Osteocyte (in vitro differentiated cells): ENCODE measurements around the gene USP20. TPM values are rescaled to one million over a fixed set of nuclear protein-coding genes. Genes with fewer than 3 reads are reported as not detected.

Experiments
- DNase-seq: peaks from one replicate; pipeline ENCODE4 v3.0.0; 2021; ENCODE audit warnings: mixed read lengths; ENCODE audit not compliant: unreplicated experiment; ENCODE audit errors: extremely low spot score
- H3K27ac Mint-ChIP-seq: one replicate; pipeline ENCODE4 v1.8.0; 2021; ENCODE audit warnings: mild to moderate bottlenecking, mixed read lengths; ENCODE audit not compliant: unreplicated experiment
- H3K27me3 Mint-ChIP-seq: one replicate; pipeline ENCODE4 v1.8.0; 2021; ENCODE audit warnings: mixed read lengths; ENCODE audit not compliant: unreplicated experiment
- H3K36me3 Mint-ChIP-seq: one replicate; pipeline ENCODE4 v1.8.0; 2021; ENCODE audit warnings: mixed read lengths; ENCODE audit not compliant: unreplicated experiment
- H3K4me1 Mint-ChIP-seq: one replicate; pipeline ENCODE4 v1.8.0; 2021; ENCODE audit warnings: mixed read lengths; ENCODE audit not compliant: unreplicated experiment
- H3K4me3 Mint-ChIP-seq: one replicate; pipeline ENCODE4 v1.8.0; 2021; ENCODE audit warnings: mild to moderate bottlenecking, moderate library complexity, mixed read lengths; ENCODE audit not compliant: unreplicated experiment
- H3K9me3 Mint-ChIP-seq: one replicate; pipeline ENCODE4 v1.8.0; 2021; ENCODE audit warnings: mixed read lengths; ENCODE audit not compliant: unreplicated experiment
- total RNA-seq: library from RNA; stranded (reverse); gene quantifications from 2 replicates; pipeline ENCODE4 v1.2.1, GENCODE V29; 2021
- TF ChIP-seq, protein P1 (sequence below): fragments of 200-600 bp; sonication (generic); IDR thresholded peaks from 2 replicates; pipeline ENCODE4 v1.5.0; 2021; ENCODE audit warnings: antibody characterized with exemption, mild to moderate bottlenecking, moderate library complexity

USP20 gene
- total RNA-seq, 1 donor from 2014 or later: 32.6 TPM

DNA sequence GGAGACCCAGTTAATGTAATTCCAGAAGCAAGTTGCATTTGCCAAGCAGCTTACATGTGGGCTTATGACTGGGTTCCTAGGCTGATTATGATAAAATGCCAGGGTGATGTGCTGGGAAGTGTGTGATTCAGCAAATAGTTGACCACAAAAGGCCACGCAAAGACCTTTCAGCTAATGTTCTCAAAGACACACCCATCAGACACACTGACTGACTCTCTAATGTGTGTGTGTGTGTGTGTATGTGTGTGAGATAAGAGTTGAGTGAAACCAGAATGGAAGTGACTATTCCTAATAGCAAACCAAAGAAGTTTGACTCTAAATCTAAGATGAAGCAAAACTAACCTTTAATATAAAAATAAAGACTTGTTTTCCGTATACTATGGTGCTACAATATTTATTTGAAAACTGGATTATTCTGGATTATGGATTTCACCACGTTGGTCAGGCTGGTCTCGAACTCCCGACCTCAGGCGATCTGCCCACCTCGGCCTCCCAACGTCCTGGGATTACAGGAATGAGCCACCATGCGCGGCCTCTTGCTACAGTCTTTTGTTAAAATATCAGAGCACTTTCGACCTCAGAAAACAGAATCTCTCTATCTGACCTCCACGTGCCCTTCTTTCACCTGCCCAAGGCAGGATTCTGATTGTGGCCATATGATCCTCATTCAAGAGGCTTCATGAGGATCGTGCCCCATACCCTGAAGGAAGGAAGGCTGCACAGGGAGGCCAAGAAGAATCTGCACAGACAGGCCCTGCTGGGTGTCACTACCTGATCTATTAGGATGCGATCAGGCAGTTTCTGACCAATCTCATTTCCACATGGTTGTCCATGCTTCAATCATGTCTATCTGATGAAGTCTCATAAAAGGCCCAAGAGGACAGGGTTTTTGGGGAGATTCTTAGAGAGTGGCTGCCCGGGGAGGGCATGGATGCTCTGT lies 75.6 kb downstream of the USP20 start:
- no peaks in the 10 kb centered on the region for H3K27me3 Mint-ChIP-seq
- peaks cover 20% of the 10 kb centered on the region for H3K4me1 Mint-ChIP-seq
- peaks cover 18% of the 10 kb centered on the region for H3K36me3 Mint-ChIP-seq
- no peak for DNase-seq
- no peak overlapping the region for H3K4me3 Mint-ChIP-seq
- H3K27ac Mint-ChIP-seq: peak overlapping the region; percentile 58
- H3K9me3 Mint-ChIP-seq: no peaks in the 10 kb centered on the region
- TF ChIP-seq, protein P1, sequence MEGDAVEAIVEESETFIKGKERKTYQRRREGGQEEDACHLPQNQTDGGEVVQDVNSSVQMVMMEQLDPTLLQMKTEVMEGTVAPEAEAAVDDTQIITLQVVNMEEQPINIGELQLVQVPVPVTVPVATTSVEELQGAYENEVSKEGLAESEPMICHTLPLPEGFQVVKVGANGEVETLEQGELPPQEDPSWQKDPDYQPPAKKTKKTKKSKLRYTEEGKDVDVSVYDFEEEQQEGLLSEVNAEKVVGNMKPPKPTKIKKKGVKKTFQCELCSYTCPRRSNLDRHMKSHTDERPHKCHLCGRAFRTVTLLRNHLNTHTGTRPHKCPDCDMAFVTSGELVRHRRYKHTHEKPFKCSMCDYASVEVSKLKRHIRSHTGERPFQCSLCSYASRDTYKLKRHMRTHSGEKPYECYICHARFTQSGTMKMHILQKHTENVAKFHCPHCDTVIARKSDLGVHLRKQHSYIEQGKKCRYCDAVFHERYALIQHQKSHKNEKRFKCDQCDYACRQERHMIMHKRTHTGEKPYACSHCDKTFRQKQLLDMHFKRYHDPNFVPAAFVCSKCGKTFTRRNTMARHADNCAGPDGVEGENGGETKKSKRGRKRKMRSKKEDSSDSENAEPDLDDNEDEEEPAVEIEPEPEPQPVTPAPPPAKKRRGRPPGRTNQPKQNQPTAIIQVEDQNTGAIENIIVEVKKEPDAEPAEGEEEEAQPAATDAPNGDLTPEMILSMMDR: no peak

DNA sequence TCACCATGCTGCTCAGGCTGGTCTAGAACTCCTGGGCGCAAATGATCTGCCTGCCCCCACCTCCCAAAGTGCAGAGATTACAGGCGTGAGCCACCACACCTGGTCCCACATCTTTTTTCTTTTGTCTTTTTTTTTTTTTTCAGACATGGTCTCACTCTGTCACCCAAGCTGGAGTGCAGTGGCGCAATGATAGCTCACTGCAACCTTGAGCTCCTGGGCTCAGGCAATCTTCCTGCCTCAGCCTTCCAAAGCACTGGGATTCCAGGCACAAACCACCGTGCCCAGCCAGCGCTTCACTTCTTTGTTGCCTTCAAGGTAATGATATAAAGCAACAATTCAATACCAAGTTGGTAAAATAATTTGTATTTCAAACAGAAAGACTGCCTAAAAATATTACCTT lies 78.8 kb downstream of the USP20 start:
- Mint-ChIP-seq H3K27ac (no peak overlapping the region), H3K4me1 (peaks cover 17% of the 10 kb centered on the region), H3K27me3 (no peaks in the 10 kb centered on the region), H3K4me3 (no peak overlapping the region), H3K36me3 (peaks cover 18% of the 10 kb centered on the region), H3K9me3 (no peaks in the 10 kb centered on the region)
- no peak for DNase-seq
- TF ChIP-seq, protein P1: no peak

DNA sequence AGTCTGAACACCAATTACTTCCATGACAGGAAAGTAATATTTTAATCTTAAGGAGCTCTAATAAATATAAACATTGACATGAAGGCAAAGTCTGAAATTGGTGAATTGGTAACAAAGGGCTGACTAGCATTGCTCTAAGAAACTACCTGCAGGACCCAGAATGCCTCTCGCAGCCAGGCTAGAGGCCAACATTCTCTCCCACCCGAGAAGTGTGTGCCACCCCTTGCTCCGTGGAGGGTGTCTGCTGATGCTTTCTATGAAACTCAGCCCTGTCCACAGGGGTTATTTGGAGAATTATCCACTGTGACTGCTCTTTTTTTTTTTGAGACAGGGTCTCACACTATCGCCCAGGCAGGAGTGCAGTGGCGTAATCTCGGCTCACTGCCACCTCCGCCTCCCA lies 81.4 kb downstream of the USP20 start:
- Mint-ChIP-seq H3K4me1 (peaks cover 1% of the 10 kb centered on the region), H3K27ac (no peak overlapping the region), H3K27me3 (no peaks in the 10 kb centered on the region), H3K9me3 (no peaks in the 10 kb centered on the region), H3K36me3 (peaks cover 24% of the 10 kb centered on the region), H3K4me3 (no peak overlapping the region)
- TF ChIP-seq, protein P1: no peak
- DNase-seq: no peak

DNA sequence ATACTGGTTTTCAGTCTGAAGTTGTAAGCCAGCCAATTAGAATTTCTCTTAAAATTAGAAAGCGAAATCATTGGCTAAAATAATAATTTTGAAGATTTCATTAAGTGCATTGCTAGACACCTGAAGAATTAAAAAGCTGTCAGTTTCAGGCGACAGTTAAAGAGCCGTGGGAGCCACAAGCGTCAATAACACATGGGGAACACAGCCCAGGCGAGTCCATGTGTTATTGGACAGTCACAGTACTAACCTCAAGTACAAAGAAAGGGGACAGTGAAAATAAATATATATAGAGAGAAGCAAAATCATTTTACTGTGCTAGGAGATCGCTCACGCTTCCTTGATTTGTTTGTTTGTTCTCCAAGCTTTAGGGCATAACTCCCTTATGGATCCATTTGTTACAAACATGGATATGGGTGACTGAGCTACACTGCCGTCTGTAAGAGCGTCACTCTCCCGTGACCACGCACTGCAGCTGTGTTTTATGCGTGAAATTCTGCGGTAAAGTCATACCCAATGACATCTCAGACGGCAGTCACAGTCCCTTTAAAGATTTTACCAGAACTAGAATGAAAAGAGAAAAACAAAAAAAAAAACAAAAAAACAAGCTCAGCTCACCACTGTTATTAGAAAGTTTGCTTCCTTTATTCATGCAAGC lies 83.2 kb downstream of the USP20 start:
- peaks cover 1% of the 10 kb centered on the region for H3K4me1 Mint-ChIP-seq
- H3K36me3 Mint-ChIP-seq: peaks cover 31% of the 10 kb centered on the region
- no peaks in the 10 kb centered on the region for H3K9me3 Mint-ChIP-seq
- no peak overlapping the region for H3K4me3 Mint-ChIP-seq
- DNase-seq: no peak
- H3K27me3 Mint-ChIP-seq: no peaks in the 10 kb centered on the region
- H3K27ac Mint-ChIP-seq: no peak overlapping the region
- TF ChIP-seq, protein P1: no peak

DNA sequence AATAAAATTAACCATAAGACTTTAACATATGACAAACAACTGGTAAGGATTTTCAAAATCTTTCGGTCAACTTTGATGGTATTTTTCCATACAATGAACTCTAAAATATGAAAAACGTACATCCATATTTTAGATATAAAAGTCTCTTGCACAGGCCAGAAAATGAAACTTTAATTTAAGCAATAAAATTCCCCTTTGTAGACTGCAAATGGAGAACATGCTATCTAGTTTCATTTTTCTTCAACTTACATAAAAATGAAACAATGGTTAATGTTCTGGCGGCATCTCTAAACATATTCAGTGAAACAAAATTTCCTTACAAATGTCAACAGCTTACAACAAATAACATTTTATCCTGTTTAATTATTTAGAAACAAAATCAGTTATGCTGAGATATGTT lies 84.0 kb downstream of the USP20 start:
- TF ChIP-seq, protein P1: no peak
- peaks cover 1% of the 10 kb centered on the region for H3K4me1 Mint-ChIP-seq
- no peak for DNase-seq
- no peaks in the 10 kb centered on the region for H3K9me3 Mint-ChIP-seq
- peaks cover 37% of the 10 kb centered on the region for H3K36me3 Mint-ChIP-seq
- H3K27me3 Mint-ChIP-seq: no peaks in the 10 kb centered on the region
- H3K27ac Mint-ChIP-seq: no peak overlapping the region
- no peak overlapping the region for H3K4me3 Mint-ChIP-seq
